ENCODE data around the gene ZSWIM6.

Gene ZSWIM6

DNA sequence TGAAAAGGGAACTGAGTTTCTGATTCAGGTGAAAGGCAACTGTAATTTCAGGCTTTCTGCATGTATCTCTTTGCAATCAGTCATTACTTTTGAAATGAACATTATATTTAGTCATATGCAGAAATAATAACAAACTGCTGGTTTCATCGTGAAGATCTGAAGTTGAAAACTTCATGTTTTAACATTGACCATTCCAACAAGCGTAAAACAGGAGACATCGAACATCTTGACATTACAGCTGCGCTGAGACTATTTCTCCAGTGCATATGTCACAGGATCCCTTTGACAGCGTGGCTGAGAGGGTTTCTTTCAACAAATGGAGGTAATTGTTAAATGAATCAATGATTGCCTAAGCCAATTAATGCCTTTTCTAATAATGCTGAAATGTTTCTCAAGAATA lies 38.2 kb upstream of the ZSWIM6 start:
- H3K27me3 ChIP-seq (replicated peaks; ENCODE audit: control insufficient read depth, insufficient read depth, low read length) = no peaks in the 10 kb centered on the region
- TF ChIP-seq, protein P1, sequence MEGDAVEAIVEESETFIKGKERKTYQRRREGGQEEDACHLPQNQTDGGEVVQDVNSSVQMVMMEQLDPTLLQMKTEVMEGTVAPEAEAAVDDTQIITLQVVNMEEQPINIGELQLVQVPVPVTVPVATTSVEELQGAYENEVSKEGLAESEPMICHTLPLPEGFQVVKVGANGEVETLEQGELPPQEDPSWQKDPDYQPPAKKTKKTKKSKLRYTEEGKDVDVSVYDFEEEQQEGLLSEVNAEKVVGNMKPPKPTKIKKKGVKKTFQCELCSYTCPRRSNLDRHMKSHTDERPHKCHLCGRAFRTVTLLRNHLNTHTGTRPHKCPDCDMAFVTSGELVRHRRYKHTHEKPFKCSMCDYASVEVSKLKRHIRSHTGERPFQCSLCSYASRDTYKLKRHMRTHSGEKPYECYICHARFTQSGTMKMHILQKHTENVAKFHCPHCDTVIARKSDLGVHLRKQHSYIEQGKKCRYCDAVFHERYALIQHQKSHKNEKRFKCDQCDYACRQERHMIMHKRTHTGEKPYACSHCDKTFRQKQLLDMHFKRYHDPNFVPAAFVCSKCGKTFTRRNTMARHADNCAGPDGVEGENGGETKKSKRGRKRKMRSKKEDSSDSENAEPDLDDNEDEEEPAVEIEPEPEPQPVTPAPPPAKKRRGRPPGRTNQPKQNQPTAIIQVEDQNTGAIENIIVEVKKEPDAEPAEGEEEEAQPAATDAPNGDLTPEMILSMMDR (IDR thresholded peaks at IDR 0.05; ENCODE audit: insufficient read depth, low read length, poor library complexity, severe bottlenecking) = no peak
- DNase-seq (ENCODE audit: extremely low read depth, insufficient read length) = no peak
- H3K4me3 ChIP-seq (replicated peaks; ENCODE audit: low read depth, low read length) = no peak overlapping the region
- no peaks in the 10 kb centered on the region for H3K36me3 ChIP-seq (ENCODE audit: control insufficient read depth, insufficient read depth, low read length)

DNA sequence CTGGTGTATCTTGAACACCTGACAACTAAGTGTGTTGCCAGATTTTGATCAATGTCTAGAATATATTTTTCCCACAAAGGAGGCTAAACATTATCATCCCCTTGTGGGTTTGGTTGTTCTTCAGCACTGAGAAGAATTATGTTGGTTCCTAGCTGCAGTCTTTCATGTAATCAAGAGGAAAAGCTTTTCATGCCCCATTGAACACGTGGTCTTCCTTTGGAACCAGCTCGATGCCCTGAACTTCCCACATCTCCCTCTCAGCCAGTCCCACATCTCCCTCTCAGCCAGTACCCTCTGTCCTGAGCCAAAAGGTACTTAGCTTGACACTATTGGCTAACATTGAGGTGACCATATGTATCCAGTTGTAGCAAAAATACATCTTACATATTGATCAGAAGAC lies 36.7 kb upstream of the ZSWIM6 start:
- Histone ChIP-seq H3K36me3 (ENCODE audit: control insufficient read depth, insufficient read depth, low read length) (no peaks in the 10 kb centered on the region), H3K4me3 (replicated peaks; ENCODE audit: low read depth, low read length) (no peak overlapping the region), H3K27me3 (replicated peaks; ENCODE audit: control insufficient read depth, insufficient read depth, low read length) (no peaks in the 10 kb centered on the region)
- TF ChIP-seq, protein P1 (IDR thresholded peaks at IDR 0.05; ENCODE audit: insufficient read depth, low read length, poor library complexity, severe bottlenecking) = no peak
- no peak for DNase-seq (ENCODE audit: extremely low read depth, insufficient read length)

DNA sequence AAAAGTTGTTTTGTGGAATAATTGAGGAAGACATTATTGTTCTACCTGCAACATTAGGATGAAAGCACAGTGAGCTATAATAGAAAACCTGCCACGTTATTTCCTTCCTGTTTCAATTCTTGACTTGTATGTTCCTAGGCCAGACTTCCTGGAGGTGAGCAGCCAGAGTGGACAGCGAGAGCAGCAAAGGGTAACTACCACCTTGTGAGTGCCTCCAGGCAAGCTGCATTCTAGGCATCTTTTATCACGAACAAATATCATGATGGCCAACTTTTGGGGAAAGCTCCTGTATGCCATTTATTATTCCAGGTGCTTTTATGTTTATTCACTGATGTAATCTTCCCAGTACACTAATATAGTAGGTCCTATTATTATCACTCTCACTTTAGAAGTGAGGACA lies 34.0 kb upstream of the ZSWIM6 start:
- TF ChIP-seq, protein P1 (IDR thresholded peaks at IDR 0.05; ENCODE audit: insufficient read depth, low read length, poor library complexity, severe bottlenecking) = no peak
- Histone ChIP-seq H3K27me3 (replicated peaks; ENCODE audit: control insufficient read depth, insufficient read depth, low read length) (no peaks in the 10 kb centered on the region; the same call in 1 of the 2 replicates), H3K36me3 (ENCODE audit: control insufficient read depth, insufficient read depth, low read length) (no peaks in the 10 kb centered on the region), H3K4me3 (replicated peaks; ENCODE audit: low read depth, low read length) (no peak overlapping the region)
- DNase-seq (ENCODE audit: extremely low read depth, insufficient read length) = no peak

DNA sequence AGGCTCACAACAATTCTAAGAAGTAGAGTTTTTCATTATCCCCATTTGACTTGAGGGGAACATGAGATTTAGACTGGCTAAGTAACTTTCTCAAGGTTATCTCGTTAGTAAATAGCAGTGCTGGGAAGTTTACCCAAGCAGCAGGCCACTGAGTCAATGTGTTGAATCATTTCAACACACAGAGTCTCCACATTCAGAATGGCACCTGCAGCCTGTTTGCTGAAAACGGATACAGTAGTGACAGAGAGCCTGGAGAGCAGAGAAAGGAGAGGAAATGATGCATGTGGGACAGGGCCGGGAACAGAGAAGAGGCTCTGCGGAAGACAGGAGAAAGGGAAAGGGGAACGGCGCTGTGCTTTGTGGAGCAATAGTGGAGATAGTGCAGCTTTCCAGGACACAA lies 33.5 kb upstream of the ZSWIM6 start:
- H3K36me3 ChIP-seq (ENCODE audit: control insufficient read depth, insufficient read depth, low read length) = no peaks in the 10 kb centered on the region
- TF ChIP-seq, protein P1 (IDR thresholded peaks at IDR 0.05; ENCODE audit: insufficient read depth, low read length, poor library complexity, severe bottlenecking) = no peak
- no peak for DNase-seq (ENCODE audit: extremely low read depth, insufficient read length)

DNA sequence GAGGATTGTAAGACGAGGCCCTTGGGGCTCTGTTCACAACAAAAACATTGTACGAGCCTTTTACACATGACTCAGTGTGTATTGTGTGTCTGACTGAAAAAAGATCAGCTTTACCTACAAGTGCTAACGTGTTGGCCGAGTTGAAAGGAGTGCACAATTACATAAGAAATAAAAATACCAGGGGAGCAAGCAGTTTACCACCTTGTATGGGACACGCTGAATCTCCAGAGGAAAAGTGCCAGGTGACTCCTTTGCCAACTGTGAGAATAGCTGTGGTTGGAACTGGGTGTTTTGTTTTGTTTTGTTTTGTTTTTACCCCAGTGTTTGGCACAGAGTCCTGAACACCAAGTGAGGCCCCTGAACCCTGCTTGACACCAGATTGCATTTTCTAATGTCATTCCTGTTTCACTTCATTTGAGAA lies 32.8 kb upstream of the ZSWIM6 start:
- Histone ChIP-seq H3K36me3 (ENCODE audit: control insufficient read depth, insufficient read depth, low read length) (no peaks in the 10 kb centered on the region), H3K4me3 (replicated peaks; ENCODE audit: low read depth, low read length) (no peak overlapping the region), H3K27me3 (replicated peaks; ENCODE audit: control insufficient read depth, insufficient read depth, low read length) (no peaks in the 10 kb centered on the region; the same call in 1 of the 2 replicates)
- TF ChIP-seq, protein P1 (IDR thresholded peaks at IDR 0.05; ENCODE audit: insufficient read depth, low read length, poor library complexity, severe bottlenecking) = no peak
- DNase-seq (ENCODE audit: extremely low read depth, insufficient read length) = no peak

More for the DNA sequence above, 33.5 kb upstream of the ZSWIM6 start:
- Histone ChIP-seq H3K4me3 (replicated peaks; ENCODE audit: low read depth, low read length) (no peak overlapping the region), H3K27me3 (replicated peaks; ENCODE audit: control insufficient read depth, insufficient read depth, low read length) (no peaks in the 10 kb centered on the region; the same call in 1 of the 2 replicates)
